Uterus (tissue), 2 donors: ENCODE measurements around the gene STX5.

Source experiments
- CTCF ChIP-seq, 4 experiments: fragments of 200-600 bp in 2 of 4; fragments of 450-650 bp in 2 of 4; sonication (generic) in 2 of 4; IDR thresholded peaks; one replicate each; pipeline ENCODE4 v1.5.1; 2016 to 2019; ENCODE audit warnings: antibody characterized with exemption in 4 of 4, mild to moderate bottlenecking in 2 of 4, moderate library complexity in 1 of 4
- POLR2A ChIP-seq, 2 donors: fragments of 450-650 bp; IDR thresholded peaks; one replicate each; pipeline ENCODE4 v1.6.1; 2016; ENCODE audit warnings: antibody characterized with exemption in 2 of 2, mild to moderate bottlenecking in 1 of 2, moderate library complexity in 1 of 2

- no peak for TF ChIP-seq POLR2A (IDR thresholded peaks at IDR 0.05)
- no peak for TF ChIP-seq CTCF (IDR thresholded peaks at IDR 0.05)
Observed at GRCh38 chr11:62843466-62843865, 11.6 kb upstream of the STX5 start.
